Activated T-helper 2 cell treated with anti-CD3 and anti-CD28 coated beads, Interferon-gamma antibody, Interleukin-2, Interleukin-4, amounts not matched to agents 10 μg/mL and 5 μg/mL and 100 μg/mL, durations not matched to agents 14 hours and 24 hours and 36 hours (primary cell): ENCODE results near the gene CNOT2. TPM values are rescaled to one million over a fixed set of nuclear protein-coding genes. Genes with fewer than 3 reads are reported as not detected.

ENCODE experiments used
- DNase-seq: peaks from one replicate; pipeline ENCODE4 v3.0.0; 2021; ENCODE audit warnings: low spot score
- H3K27ac Mint-ChIP-seq: one replicate; pipeline ENCODE4 v1.8.0; 2021; ENCODE audit warnings: mixed read lengths
- H3K27me3 Mint-ChIP-seq: one replicate; pipeline ENCODE4 v1.8.0; 2021; ENCODE audit warnings: low read depth, mixed read lengths
- H3K36me3 Mint-ChIP-seq: one replicate; pipeline ENCODE4 v1.8.0; 2021; ENCODE audit warnings: low read depth, mixed read lengths
- H3K4me1 Mint-ChIP-seq: one replicate; pipeline ENCODE4 v1.8.0; 2021; ENCODE audit warnings: low read depth, mixed read lengths
- H3K4me3 Mint-ChIP-seq: one replicate; pipeline ENCODE4 v1.8.0; 2021; ENCODE audit warnings: low read depth, mild to moderate bottlenecking, moderate library complexity, mixed read lengths
- H3K9me3 Mint-ChIP-seq: one replicate; pipeline ENCODE4 v1.8.0; 2021; ENCODE audit warnings: mixed read lengths
- intact Hi-C: fragments of 100-400 bp; cut with micrococcal nuclease; formaldehyde crosslinking; loops from one replicate; pipeline ENCODE4 v1.15.1; 2023
- total RNA-seq: library from RNA; stranded (reverse); gene quantifications from 2 replicates; pipeline ENCODE4 v1.2.3, GENCODE V29; 2022

The CNOT2 gene
- total RNA-seq, 1 donor from 2014 or later: 69.1 TPM

DNA sequence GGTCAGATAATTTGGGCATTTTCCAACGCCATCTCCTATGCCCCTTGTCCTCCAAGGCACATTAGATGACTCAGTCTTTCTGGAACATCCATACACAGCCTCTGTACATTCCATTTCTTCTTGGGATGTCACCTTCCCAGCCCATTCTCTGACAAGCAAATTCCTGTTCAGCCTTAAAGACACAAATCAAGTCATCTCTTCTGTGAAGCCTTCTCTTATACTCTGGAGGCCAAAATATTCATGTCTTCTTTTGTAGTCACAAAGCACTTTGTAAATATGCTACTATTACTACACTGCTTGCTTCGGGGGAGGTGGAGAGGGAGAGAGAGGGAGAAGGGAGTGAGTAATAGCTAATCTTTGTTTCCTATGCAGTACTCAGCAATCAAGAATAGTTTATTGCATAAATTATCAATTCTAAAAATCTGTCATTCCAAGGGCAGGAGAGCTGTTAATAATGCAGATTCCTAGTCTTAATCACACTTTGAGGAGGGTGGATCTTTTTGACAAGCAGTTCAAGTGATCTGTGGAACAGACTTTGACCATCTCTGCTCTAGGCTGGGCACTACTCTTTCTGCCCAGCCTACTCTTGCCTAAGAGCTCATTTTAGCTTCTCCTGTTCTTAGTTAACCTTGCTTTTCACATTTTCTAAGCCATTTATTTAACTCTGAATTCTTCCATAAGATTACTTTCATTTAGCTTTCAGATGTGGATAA lies 150.7 kb downstream of the CNOT2 start:
- intact Hi-C loops: no loop called here
- H3K4me1 Mint-ChIP-seq: no peaks in the 10 kb centered on the region
- DNase-seq: no peak
- no peaks in the 10 kb centered on the region for H3K36me3 Mint-ChIP-seq
- no peaks in the 10 kb centered on the region for H3K27me3 Mint-ChIP-seq
- H3K27ac Mint-ChIP-seq: no peak overlapping the region
- H3K9me3 Mint-ChIP-seq: no peaks in the 10 kb centered on the region
- H3K4me3 Mint-ChIP-seq: no peak overlapping the region

DNA sequence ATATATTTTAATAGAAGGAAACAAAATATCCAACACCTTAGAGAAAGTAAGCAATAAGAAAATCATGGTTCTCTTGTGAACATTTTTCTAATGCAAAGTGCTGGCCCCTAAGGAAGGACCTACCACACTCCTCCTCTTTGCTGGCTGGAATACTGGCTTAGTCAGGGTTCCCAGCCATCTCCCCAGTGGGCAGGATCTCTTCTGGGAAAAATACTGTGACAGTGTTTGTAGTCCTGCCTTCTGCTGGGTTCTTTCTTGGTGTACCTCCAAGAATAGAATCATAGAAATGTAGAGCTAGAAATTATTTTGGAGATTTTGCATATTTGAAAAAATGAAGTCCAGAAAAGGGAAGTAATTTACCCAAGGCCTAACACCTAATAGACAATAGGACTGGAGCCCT lies 154.8 kb downstream of the CNOT2 start:
- Mint-ChIP-seq H3K27me3 (no peaks in the 10 kb centered on the region), H3K27ac (no peak overlapping the region), H3K4me3 (no peak overlapping the region), H3K9me3 (no peaks in the 10 kb centered on the region), H3K4me1 (no peaks in the 10 kb centered on the region), H3K36me3 (no peaks in the 10 kb centered on the region)
- no peak for DNase-seq
- intact Hi-C loops: no loop called here

DNA sequence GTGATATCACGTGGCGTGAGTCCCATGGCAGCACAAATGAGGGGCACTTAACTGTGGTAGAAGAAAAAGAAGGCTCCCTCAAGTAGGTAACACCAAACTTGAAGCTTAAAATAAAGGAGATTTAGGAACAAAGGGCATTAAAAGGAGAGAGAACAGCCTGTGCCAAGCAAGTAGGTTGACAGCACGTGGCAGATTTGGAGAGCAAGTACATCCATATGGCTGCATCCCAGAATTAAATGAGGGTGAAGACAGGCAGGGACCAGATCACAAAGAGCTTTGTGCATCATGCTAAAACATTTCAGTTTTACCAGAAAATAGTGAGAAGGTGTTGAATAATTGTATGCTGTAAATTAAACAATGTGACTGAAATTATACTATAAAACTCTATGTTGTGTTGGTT lies 155.6 kb downstream of the CNOT2 start:
- H3K36me3 Mint-ChIP-seq: no peaks in the 10 kb centered on the region
- no peak overlapping the region for H3K27ac Mint-ChIP-seq
- intact Hi-C loops: no loop called here
- H3K9me3 Mint-ChIP-seq: no peaks in the 10 kb centered on the region
- DNase-seq: no peak
- no peaks in the 10 kb centered on the region for H3K4me1 Mint-ChIP-seq
- H3K27me3 Mint-ChIP-seq: no peaks in the 10 kb centered on the region
- H3K4me3 Mint-ChIP-seq: no peak overlapping the region

DNA sequence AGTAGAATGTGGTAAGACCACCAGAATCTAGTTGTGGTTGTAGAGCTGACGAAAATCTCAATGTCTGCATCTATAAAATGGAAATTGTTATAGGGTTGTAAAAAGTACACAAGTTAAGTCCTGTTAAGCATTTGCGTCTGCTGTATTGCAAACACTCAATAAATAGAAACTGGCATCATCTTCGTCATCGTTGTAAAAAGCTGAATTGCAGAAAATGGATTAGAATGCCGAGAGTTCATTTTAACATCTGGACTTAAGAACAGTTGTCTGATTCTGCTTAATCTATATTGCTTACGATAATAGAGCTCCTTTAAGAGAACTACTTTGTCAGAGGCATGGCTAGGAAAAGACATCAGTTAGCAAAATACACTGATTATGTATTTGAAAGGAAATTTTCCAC lies 156.1 kb downstream of the CNOT2 start:
- H3K4me3 Mint-ChIP-seq: no peak overlapping the region
- no peaks in the 10 kb centered on the region for H3K27me3 Mint-ChIP-seq
- DNase-seq: no peak
- no peaks in the 10 kb centered on the region for H3K4me1 Mint-ChIP-seq
- no peak overlapping the region for H3K27ac Mint-ChIP-seq
- intact Hi-C loops: no loop called here
- H3K36me3 Mint-ChIP-seq: no peaks in the 10 kb centered on the region
- no peaks in the 10 kb centered on the region for H3K9me3 Mint-ChIP-seq

DNA sequence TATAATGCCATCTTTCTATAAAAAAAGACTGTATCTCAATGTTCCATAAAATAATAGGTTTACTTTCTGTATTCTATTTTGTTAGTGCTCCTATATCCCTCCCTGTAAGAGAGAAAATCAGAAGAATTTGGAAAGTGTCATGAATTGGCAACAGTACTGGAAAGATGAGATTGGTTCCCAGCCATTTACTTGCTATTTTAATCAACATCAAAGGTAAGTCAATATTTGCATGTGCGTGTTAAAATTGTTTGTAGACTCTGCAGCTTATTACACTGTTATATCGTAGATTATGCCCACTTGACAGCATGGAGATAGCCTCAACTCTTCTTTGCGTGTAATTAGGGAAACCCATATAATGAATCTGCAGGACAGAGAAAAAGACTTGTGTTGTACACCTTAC lies 156.9 kb downstream of the CNOT2 start:
- Mint-ChIP-seq H3K27me3 (no peaks in the 10 kb centered on the region), H3K9me3 (no peaks in the 10 kb centered on the region), H3K36me3 (no peaks in the 10 kb centered on the region), H3K27ac (no peak overlapping the region), H3K4me1 (no peaks in the 10 kb centered on the region), H3K4me3 (no peak overlapping the region)
- intact Hi-C loops: no loop called here
- no peak for DNase-seq

DNA sequence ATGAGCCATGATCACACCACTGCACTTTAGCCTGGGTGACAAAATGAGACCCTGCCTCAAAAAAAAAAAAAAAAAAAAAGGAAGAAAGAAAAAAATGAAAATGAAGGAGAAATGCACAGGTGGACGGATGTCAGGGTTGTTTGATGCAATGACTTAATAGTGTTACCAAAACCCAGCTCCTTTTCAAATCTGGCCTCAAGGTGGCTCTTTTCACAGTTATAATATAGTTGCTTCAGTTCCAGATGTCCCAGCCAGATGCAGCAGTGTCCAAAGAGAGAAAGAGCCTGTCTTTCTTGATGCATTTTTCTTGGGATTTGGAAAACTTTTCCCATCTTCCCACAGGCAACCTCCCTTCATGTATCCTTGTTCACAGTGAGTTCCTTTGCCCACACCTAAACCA lies 159.4 kb downstream of the CNOT2 start:
- Mint-ChIP-seq H3K9me3 (no peaks in the 10 kb centered on the region), H3K27me3 (no peaks in the 10 kb centered on the region), H3K4me1 (no peaks in the 10 kb centered on the region), H3K27ac (no peak overlapping the region), H3K36me3 (no peaks in the 10 kb centered on the region), H3K4me3 (no peak overlapping the region)
- DNase-seq: no peak
- intact Hi-C loops: no loop called here

DNA sequence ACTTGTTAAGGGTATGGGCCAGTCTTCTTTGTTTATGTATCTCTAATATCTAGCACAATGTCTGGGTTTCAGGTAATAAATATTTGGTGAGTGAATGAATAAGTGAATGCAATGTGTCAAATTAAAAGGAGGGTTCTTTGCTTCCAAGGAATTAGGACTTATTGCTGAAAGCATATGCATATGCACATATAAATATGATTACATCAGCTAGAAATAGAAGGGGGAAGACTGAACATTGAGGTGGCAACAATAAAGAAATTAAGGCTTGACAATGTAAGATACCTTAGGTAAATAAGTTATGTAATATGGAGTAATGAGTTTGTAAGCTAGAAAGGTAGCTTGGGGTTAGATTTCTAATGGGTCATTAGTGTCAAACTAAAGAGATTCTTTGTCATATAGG lies 160.6 kb downstream of the CNOT2 start:
- Mint-ChIP-seq H3K36me3 (no peaks in the 10 kb centered on the region), H3K4me1 (no peaks in the 10 kb centered on the region), H3K27ac (no peak overlapping the region), H3K4me3 (no peak overlapping the region), H3K9me3 (no peaks in the 10 kb centered on the region), H3K27me3 (no peaks in the 10 kb centered on the region)
- intact Hi-C loops: no loop called here
- DNase-seq: no peak

Other genes with a start within 250 kb of the CNOT2 start
- 0.37 and 0.55 TPM in 2 replicates for gene KCNMB4, start 122.9 kb downstream of the CNOT2 start, total RNA-seq